GM23338 (cell line): ENCODE measurements around the gene OTUB1. TPM values are rescaled to one million over a fixed set of nuclear protein-coding genes. Genes with fewer than 3 reads are reported as not detected.

Source experiments
- ATAC-seq: fragments of 200-7000 bp; cut with Tn5 transposase; 3 replicates; pipeline ENCODE4 v1.9.1; 2020
- DNase-seq: peaks from one replicate; pipeline ENCODE4 v3.0.0-alpha.2; 2015; ENCODE audit warnings: low spot score
- H2AFZ ChIP-seq: fragments of 200-600 bp; sonication (generic); 2 replicates; pipeline ENCODE4 v1.8.0; 2016; ENCODE audit warnings: antibody characterized with exemption, mild to moderate bottlenecking, moderate library complexity
- H3F3A ChIP-seq: fragments of 200-600 bp; sonication (generic); replicated peaks from 2 replicates; pipeline ENCODE4 v1.8.0; 2017; ENCODE audit warnings: antibody characterized with exemption, mixed run types, low read depth
- H3K27ac ChIP-seq: fragments of 200-600 bp; sonication (generic); 2 replicates; pipeline ENCODE4 v1.6.1; 2016; ENCODE audit warnings: low read depth
- H3K27me3 ChIP-seq: fragments of 200-600 bp; sonication (generic); 2 replicates; pipeline ENCODE4 v1.8.0; 2016; ENCODE audit warnings: mild to moderate bottlenecking, mixed run types, moderate library complexity; ENCODE audit not compliant: insufficient read depth
- H3K36me3 ChIP-seq: fragments of 200-600 bp; sonication (generic); 2 replicates; pipeline ENCODE4 v1.8.0; 2016; ENCODE audit warnings: mild to moderate bottlenecking; ENCODE audit not compliant: insufficient read depth
- H3K4me1 ChIP-seq: fragments of 200-600 bp; sonication (generic); 2 replicates; pipeline ENCODE4 v1.8.0; 2016; ENCODE audit warnings: mild to moderate bottlenecking, moderate library complexity; ENCODE audit not compliant: insufficient read depth
- H3K4me2 ChIP-seq: fragments of 200-600 bp; sonication (generic); 2 replicates; pipeline ENCODE4 v1.7.1; 2017; ENCODE audit warnings: mixed run types
- H3K4me3 ChIP-seq: fragments of 200-600 bp; sonication (generic); 2 replicates; pipeline ENCODE4 v1.6.1; 2016; ENCODE audit warnings: mixed run types
- H3K79me2 ChIP-seq: fragments of 200-600 bp; sonication (generic); replicated peaks from 2 replicates; pipeline ENCODE4 v1.8.0; 2017; ENCODE audit warnings: mild to moderate bottlenecking; ENCODE audit not compliant: insufficient read depth
- H3K9me2 ChIP-seq: fragments of 200-600 bp; sonication (generic); 2 replicates; pipeline ENCODE4 v1.8.0; 2017; ENCODE audit not compliant: insufficient read depth
- H4K20me1 ChIP-seq: fragments of 200-600 bp; sonication (generic); replicated peaks from 2 replicates; pipeline ENCODE4 v1.8.0; 2017; ENCODE audit warnings: mild to moderate bottlenecking; ENCODE audit not compliant: insufficient read depth
- H3K27ac Mint-ChIP-seq: 2 replicates; pipeline ENCODE4 v1.8.0; 2020; ENCODE audit warnings: inconsistent platforms, mild to moderate bottlenecking, moderate library complexity, mixed read lengths
- H3K27me3 Mint-ChIP-seq: 3 replicates; pipeline ENCODE4 v1.8.0; 2022; ENCODE audit warnings: low read depth, mild to moderate bottlenecking, moderate library complexity, mixed read lengths, inconsistent platforms; ENCODE audit not compliant: insufficient read depth, poor library complexity
- H3K36me3 Mint-ChIP-seq: 3 replicates; pipeline ENCODE4 v1.8.0; 2021; ENCODE audit warnings: low read depth, mild to moderate bottlenecking, inconsistent platforms, moderate library complexity, mixed read lengths
- H3K4me1 Mint-ChIP-seq: 3 replicates; pipeline ENCODE4 v1.8.0; 2020; ENCODE audit warnings: mild to moderate bottlenecking, inconsistent platforms, mixed read lengths
- H3K4me3 Mint-ChIP-seq: 3 replicates; pipeline ENCODE4 v1.8.0; 2021; ENCODE audit warnings: moderate library complexity, mild to moderate bottlenecking, inconsistent platforms, mixed read lengths
- H3K9me3 Mint-ChIP-seq: 3 replicates; pipeline ENCODE4 v1.8.0; 2020; ENCODE audit warnings: moderate library complexity, mild to moderate bottlenecking, inconsistent platforms, mixed read lengths
- EZH2 ChIP-seq: fragments of 200-600 bp; sonication (generic); IDR thresholded peaks from one replicate; pipeline ENCODE4 v1.8.0; 2017; ENCODE audit warnings: antibody characterized with exemption, mild to moderate bottlenecking, low read depth; ENCODE audit not compliant: unreplicated experiment
- EZH2phosphoT487 ChIP-seq: fragments of 200-600 bp; sonication (generic); IDR thresholded peaks from one replicate; pipeline ENCODE4 v1.8.1; 2018; ENCODE audit warnings: antibody characterized with exemption; ENCODE audit not compliant: unreplicated experiment
- POLR2AphosphoS5 ChIP-seq: IDR thresholded peaks from 2 replicates; pipeline ENCODE4 v1.6.1; 2016; ENCODE audit warnings: antibody characterized with exemption, low read depth
- STAT1 ChIP-seq: IDR thresholded peaks from one replicate; pipeline ENCODE4 v1.6.1; 2016; ENCODE audit warnings: antibody characterized with exemption; ENCODE audit not compliant: unreplicated experiment
- ZNF331 ChIP-seq: fragments of 250-450 bp; sonication (Bioruptor Pico); IDR thresholded peaks from 2 replicates; pipeline ENCODE4 v1.5.0; 2020; ENCODE audit warnings: low read depth, mild to moderate bottlenecking, moderate library complexity
- polyA plus RNA-seq: library from polyadenylated mRNA; unstranded; fragments of >200 nt; fragmentation: Nextera tagmentation; extraction: Ambion mirVana; gene quantifications from 2 replicates; pipeline ENCODE4 v1.2.1, GENCODE V29; 2016
- total RNA-seq: library from RNA; depleted of rRNA; stranded (reverse); fragments of >200 nt; shearing (Covaris generic); gene quantifications from 2 replicates; pipeline ENCODE4 v1.2.3, GENCODE V29; 2014
- TF ChIP-seq, protein P1 (sequence below): fragments of 250-450 bp; sonication (Bioruptor Pico); IDR thresholded peaks from 2 replicates; pipeline ENCODE4 v1.5.0; 2020; ENCODE audit warnings: mild to moderate bottlenecking, moderate library complexity

The OTUB1 gene
- total and polyA plus RNA-seq, 2 experiments from 2014 or later, result 122 to 207 TPM

DNA sequence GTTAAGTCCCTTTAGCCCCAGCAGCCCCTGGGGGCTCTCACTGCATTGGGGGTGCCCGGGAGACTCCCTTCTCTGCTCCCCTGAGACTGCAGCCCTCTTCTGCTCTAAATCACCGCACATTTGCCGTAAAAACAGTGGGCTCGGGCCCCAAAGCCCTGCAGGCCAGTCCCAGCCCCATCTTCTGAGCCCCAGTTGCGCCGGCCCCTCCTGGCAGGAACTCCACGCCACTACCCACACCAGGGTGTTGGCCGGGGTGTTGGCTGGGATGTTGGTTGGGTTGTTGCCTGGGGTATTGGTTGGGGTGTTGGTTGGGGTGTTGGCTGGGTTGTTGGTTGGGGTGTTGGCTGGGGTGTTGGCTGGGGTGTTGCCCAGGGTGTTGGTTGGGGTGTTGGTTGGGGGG, 23.5 kb downstream of the OTUB1 start (continued):
- TF ChIP-seq, protein P1, sequence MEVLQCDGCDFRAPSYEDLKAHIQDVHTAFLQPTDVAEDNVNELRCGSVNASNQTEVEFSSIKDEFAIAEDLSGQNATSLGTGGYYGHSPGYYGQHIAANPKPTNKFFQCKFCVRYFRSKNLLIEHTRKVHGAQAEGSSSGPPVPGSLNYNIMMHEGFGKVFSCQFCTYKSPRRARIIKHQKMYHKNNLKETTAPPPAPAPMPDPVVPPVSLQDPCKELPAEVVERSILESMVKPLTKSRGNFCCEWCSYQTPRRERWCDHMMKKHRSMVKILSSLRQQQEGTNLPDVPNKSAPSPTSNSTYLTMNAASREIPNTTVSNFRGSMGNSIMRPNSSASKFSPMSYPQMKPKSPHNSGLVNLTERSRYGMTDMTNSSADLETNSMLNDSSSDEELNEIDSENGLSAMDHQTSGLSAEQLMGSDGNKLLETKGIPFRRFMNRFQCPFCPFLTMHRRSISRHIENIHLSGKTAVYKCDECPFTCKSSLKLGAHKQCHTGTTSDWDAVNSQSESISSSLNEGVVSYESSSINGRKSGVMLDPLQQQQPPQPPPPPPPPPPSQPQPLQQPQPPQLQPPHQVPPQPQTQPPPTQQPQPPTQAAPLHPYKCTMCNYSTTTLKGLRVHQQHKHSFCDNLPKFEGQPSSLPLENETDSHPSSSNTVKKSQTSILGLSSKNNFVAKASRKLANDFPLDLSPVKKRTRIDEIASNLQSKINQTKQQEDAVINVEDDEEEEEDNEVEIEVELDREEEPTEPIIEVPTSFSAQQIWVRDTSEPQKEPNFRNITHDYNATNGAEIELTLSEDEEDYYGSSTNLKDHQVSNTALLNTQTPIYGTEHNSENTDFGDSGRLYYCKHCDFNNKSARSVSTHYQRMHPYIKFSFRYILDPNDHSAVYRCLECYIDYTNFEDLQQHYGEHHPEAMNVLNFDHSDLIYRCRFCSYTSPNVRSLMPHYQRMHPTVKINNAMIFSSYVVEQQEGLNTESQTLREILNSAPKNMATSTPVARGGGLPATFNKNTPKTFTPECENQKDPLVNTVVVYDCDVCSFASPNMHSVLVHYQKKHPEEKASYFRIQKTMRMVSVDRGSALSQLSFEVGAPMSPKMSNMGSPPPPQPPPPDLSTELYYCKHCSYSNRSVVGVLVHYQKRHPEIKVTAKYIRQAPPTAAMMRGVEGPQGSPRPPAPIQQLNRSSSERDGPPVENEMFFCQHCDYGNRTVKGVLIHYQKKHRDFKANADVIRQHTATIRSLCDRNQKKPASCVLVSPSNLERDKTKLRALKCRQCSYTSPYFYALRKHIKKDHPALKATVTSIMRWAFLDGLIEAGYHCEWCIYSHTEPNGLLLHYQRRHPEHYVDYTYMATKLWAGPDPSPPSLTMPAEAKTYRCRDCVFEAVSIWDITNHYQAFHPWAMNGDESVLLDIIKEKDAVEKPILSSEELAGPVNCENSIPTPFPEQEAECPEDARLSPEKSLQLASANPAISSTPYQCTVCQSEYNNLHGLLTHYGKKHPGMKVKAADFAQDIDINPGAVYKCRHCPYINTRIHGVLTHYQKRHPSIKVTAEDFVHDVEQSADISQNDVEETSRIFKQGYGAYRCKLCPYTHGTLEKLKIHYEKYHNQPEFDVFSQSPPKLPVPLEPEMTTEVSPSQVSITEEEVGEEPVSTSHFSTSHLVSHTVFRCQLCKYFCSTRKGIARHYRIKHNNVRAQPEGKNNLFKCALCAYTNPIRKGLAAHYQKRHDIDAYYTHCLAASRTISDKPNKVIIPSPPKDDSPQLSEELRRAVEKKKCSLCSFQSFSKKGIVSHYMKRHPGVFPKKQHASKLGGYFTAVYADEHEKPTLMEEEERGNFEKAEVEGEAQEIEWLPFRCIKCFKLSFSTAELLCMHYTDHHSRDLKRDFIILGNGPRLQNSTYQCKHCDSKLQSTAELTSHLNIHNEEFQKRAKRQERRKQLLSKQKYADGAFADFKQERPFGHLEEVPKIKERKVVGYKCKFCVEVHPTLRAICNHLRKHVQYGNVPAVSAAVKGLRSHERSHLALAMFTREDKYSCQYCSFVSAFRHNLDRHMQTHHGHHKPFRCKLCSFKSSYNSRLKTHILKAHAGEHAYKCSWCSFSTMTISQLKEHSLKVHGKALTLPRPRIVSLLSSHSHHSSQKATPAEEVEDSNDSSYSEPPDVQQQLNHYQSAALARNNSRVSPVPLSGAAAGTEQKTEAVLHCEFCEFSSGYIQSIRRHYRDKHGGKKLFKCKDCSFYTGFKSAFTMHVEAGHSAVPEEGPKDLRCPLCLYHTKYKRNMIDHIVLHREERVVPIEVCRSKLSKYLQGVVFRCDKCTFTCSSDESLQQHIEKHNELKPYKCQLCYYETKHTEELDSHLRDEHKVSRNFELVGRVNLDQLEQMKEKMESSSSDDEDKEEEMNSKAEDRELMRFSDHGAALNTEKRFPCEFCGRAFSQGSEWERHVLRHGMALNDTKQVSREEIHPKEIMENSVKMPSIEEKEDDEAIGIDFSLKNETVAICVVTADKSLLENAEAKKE, result no peak
- TF ChIP-seq POLR2AphosphoS5 (no peak), ZNF331 (CRISPR knock-in tag) (no peak), EZH2 (no peak)

- no peaks in the 10 kb centered on the region for H3K36me3 Mint-ChIP-seq
- no peak overlapping the region for H3K27ac Mint-ChIP-seq
- Histone ChIP-seq H3K79me2 (no peaks in the 10 kb centered on the region), H3K27me3 (peaks cover 94% of the 10 kb centered on the region), H3K36me3 (no peaks in the 10 kb centered on the region), H3K4me1 (peaks cover 12% of the 10 kb centered on the region), H3K4me2 (no peak overlapping the region), H4K20me1 (no peaks in the 10 kb centered on the region), H3K27ac (no peak overlapping the region), H2AFZ (no peak overlapping the region), H3F3A (0 out of 2 replicates have a peak, but pooled peaks cover 12% of the 10 kb centered on the region), H3K4me3 (no peak overlapping the region), H3K9me2 (no peaks in the 10 kb centered on the region)
- H3K27me3 Mint-ChIP-seq, result peaks cover 70% of the 10 kb centered on the region
- no peak for DNase-seq
- no peak overlapping the region for H3K4me3 Mint-ChIP-seq
- H3K9me3 Mint-ChIP-seq, result peaks cover 4% of the 10 kb centered on the region; the same call in 2 of the 3 replicates
- TF ChIP-seq STAT1 (no peak), EZH2 (no peak), EZH2phosphoT487 (no peak), ZNF331 (CRISPR knock-in tag) (no peak)
- H3K4me1 Mint-ChIP-seq, result peaks cover 22% of the 10 kb centered on the region
- ATAC-seq, result no peak
Measured at GRCh38 chr11:64010783-64011182, 24.5 kb downstream of the OTUB1 start.
